Activated T-cell treated with anti-CD3 and anti-CD28 coated beads for 4 hours (primary cell): Measurements from ENCODE around the gene ULBP3.

Experiments
- DNase-seq: peaks from one replicate; pipeline ENCODE4 v3.0.0-alpha.2; 2020

The ULBP3 gene

DNA sequence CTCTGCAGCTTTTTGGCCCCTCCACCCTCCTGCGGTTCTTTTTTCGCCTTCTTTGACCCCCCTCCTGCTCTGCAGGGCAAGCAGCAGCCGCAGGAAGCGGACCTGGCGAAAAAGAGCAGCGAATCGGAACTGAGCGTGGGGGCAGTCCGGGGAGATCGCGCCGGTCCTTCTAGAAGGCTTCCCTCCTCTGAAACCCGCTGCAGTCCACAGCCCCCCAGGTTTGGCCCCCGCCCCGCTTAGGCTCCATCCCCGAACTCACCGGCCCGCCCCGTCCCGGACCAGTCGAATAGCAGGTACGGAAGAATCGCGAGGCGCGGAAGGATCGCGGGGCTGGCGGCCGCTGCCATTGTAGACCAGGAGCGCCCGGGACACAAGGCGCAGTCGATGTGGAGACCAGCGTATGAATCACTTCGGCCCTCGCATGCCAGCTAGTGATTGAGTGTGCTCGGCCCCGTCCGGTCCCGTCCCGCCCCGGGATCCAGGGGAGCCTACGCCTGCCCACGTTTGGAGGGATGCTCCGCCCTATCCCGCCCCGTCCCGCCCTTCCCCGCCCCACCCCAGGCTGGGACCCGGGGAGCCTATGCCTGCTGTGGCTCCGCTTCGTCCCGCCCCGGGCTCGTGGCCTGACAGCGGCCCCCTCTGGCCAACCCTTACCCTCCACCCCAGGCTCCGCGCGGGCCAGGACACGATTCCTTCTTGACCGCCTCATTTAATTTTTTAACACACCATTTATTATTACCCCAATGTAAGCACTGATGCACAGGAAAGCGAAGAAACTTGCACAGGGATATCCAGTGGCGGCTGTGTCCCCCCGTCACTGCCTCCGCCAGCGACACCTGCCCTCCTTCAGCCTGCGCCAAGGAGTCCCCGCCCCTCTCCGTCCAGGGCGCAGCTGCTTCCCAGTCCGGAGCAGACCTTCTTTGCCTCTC lies at the start of gene ULBP3:
Gene ULBP3 (minus strand): TSS at position 402 of the 929 bp plus-strand sequence. CDS start 55 bp downstream, at position 347.
- peak; percentile 44 for DNase-seq

DNA sequence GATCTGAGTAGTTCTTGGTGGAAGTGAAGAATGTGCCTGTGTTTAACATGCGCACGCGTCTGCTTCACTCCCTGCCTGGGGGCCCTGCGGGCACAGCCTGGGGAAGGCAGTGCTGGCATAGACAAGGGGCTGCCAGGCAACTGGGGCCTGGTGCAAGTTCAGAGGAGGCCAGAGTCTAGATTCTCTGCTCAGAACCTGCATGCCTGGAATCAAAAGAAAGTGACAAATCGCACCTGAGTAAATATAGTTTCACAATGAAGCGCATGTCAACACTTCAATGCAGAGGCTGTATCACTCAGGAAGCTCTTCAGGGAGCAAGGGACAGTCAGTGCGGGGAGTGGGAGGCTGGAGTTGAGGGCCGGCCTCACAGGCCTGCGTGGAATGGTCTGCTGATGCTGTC lies 49.7 kb upstream of the ULBP3 start:
- DNase-seq: no peak

DNA sequence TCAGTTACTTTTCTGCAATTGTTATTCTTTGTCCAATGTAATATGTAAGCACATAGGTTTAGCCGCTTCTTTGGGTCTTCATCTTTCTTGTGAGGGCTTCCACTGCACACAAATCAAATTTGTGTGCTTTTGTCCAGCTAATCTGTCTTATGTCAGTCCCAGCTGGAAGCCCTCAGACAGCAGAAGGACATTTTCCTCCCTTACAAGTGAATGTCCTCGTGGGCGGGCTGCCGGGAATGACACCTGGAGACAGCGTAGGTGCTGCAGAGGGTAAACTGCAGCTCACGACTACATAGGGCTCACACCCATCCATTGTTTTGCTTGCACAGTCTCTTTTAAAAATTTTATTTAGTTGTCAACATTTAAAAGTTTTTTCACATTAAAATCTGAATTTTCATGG lies 49.3 kb upstream of the ULBP3 start:
- DNase-seq: no peak

DNA sequence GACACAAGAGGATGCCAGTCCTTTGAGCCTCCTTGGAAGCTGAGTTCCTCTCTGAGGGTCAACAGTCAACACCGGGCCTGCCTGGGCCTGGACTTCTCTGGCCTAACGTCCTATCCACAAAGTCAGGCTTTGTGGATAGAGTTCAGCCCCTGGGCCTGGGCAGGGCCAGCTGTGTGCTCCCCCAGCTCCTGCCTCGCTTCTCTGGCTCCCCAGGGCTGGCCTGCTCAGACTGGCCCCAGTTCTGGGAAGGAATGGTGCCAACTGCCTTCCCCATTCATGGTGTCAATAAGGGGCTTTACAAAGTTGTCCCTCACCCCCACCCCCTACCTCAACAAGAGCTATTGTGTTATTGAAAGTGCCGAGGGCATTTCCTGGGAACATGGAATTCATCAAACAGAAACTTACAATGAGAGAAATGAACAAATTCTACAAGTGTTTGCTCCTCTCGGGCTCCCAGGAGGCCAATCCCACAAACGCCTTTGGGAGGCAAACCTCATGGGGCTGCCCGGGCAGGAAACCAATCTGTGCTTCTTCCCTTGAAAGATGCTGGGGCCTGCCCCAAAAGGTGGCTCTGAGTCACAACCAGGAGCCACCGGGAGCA lies 47.4 kb upstream of the ULBP3 start:
- DNase-seq: no peak

DNA sequence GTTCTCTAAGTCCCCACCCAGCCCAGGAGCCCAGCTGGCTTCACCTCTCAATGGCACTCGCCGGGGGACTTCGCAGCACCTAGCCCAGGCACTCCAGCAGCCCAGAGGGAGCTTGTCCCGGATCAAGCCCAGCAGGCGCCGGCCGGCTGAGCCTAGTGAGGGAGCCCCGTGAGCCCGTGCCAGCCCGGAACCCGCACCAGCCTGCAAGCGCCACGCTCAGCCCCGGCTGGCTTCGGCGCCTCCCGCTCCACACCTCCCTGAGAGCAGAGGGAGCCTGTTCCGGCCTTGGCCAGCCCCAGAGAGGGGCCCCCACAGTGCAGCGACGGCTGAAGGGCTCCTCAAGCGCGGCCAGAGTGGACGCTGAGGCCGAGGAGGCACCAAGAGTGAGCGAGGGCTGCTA lies 46.8 kb upstream of the ULBP3 start:
- no peak for DNase-seq

DNA sequence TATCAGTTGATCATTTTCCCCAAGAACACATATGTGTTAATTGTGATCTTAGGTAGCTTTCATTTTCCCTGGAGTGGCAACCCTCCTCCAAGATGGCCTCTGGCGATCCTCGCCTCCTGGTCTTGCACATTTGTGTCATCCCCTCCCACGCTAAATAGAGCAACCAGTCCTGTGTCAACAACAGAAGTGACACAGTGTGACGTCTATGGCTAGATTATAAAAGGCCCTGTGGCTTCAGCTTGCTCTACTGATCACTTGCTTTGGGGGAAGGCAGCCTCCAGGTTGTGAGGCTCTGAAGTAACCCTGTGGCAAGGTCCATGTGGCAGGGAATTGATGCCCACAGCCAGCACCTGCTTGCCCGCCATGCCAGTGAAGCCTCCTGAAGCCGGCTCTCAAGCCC lies 43.3 kb upstream of the ULBP3 start:
- no peak for DNase-seq

DNA sequence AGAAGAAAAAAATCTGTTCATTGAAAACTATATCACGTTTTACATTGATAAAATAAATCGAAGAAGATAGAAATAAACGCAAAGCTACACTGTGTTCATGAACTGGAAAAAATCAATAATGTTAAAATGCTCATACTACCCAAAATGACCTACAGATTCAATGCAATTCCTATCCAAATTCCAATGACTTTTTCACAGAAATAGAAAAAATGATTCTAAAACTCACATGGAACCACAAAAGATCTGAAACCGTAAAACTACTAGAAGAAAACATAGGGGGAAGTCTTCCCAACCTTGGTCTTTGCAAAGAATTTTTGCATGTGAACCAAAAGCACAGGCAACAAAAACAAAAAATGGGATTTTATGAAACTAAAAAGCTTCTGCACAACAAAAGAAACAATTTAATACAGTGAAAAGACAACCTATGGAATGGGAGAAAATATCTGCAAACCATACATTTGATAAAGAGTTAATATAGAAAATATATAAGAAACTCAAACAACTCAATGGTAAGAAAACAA lies 33.9 kb upstream of the ULBP3 start:
- no peak for DNase-seq

DNA sequence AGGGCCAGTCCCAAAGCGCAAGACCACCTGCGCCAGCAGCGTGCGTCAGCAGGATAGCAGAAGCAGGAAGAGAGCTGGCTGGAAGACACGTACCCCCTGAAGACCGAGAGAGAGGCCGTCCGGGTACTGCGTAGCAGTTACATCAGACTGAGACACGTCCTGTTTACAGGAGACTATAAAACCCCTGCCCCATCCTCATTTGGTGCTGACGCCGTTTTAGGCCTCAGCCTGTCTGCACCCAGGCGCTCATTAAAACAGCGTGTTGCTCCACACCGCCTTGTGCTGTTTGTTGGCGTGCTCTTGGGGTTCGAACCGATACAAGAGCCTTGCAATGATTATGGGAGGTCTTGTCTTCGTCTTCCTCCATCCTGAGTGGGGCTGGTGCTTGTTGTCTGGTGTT lies 31.8 kb upstream of the ULBP3 start:
- no peak for DNase-seq

DNA sequence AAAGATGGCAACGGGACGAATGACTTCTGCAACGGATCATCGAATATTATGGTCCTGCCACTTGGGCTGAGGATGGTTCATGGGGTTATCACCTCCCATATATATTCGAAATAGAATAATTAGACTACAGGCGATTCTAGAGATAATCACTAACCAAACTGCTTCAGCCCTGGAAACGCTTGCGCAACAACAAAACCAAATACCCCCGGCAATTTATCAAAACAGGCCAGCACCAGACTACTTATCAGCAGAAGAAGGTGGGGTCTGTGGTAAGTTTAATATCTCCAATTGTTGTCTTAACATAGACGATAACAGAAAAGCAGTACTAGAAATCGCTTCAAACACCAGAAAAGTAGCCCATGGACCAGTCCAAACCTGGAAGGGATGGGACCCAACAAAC lies 31.0 kb upstream of the ULBP3 start:
- DNase-seq: no peak

DNA sequence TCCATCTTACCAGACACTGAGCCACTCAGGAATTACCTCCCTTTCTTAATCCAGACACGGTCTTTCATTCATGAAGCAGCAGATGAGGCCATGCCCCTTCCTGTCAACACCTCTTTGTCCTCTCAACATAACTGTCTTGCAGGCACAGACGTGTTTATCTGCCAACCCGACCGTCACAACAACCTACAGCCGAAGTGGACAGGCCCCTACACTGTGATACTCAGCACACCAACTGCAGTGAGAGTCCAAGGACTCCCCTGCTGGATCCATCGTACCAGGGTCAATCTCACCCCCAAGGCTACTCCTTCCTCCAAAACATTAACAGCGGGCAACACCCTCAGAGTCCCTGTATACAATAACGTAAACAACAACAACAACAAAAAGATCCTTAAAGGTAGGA lies 30.6 kb upstream of the ULBP3 start:
- DNase-seq: no peak

DNA sequence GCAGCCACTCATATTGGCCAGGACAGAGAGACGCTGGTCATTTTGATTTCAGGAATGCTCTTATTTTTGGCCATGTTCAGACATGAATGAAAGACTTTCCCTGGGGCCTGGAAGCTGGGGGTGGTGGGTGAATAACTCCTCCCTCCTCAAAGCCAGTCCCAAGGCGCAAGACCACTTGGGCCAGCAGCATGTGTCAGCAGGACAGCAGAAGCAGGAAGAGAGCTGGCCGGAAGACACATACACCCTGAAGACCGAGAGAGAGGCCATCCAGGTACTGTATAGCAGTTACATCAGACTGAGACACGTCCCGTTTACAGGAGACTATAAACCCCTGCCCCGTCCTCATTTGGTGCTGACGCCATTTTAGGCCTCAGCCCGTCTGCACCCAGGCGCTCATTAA lies 29.2 kb upstream of the ULBP3 start:
- DNase-seq: no peak

DNA sequence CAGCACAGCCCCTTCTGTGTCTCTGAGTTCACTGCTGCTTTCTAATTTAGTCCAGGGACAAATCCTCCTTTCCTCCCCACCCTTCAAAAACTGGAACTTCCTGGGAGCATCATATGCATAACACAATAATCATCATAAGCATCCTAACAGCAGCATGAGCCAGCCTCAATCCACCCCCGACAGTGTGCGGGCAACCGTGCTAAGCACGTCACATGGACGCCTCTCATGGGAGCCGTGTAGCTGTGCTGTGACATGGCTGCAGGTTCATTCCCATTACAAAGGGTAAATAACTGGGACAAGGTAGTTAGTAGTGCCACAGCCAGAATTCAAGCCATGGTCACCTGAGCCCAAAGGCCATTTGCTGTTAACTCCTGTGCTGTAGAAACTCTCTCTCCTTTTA lies 24.5 kb upstream of the ULBP3 start:
- DNase-seq: no peak

DNA sequence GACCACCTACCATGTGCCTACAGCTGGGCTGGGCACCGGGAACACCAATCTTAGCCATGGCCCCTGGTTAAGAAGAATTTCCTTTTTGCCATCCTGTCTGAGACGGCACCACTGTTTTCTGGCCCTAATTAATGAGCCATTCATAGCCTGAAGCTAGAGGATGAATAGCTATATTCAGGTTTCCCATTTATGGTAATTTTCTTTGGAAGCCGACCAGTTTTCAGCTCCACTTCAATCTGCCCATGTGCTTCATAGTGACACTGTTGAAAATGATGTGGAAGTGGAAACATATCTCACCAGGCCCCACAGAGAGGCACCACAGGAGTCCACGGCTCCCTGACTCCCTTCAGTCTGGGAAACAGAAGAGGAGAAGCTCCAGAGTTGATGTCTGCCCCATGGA lies 22.6 kb upstream of the ULBP3 start:
- no peak for DNase-seq

DNA sequence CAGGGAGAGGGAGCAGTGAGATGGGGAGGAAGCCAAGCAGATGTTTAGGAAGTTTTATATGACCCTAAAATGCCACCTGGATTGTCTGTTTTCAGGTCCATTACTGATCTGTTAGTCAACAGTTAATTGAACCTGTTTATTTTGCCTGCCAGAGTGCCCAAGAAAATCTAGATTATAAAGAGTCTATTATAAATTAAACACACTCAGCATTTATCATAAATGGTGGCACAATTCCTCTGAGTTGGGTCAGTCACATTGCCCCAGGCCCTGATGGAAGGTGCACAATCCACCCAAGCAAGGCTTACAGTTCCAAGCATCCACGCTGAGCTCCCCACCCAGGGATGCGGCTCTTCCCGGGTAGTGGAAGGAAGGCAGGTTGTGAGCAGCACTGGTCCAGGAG lies 21.4 kb upstream of the ULBP3 start:
- no peak for DNase-seq

DNA sequence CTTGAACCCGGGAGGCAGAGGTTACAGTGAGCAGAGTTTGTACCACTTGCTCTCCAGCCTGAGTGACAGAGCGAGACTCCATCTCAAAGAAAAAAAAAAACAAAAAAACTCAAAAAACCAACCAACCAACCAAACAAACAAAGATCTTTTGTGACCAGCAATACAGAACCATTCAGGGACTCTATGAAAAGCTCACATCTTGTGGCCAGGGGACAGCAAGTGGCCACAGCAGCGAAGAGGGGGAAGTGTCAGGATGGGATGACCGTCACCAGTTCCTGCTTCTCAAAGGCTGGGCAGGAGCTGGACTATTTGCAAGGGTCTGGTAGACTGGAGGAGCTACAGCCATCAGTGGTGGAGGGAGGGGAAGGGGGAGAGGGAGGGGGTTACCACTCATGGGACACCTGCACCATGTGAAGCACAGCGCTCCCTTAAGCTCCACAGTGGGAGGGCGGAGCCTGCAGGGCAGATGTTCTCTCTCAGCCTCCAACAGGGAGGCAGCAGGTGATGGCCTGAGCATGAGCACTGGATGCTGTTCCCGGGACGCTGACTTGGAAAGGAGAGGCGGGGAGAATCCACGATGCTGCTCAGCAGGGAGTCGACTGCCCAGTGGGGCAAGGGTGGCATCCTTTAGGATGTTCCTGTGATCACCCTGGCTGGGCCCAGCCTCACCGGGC lies 19.7 kb upstream of the ULBP3 start:
- DNase-seq: no peak

DNA sequence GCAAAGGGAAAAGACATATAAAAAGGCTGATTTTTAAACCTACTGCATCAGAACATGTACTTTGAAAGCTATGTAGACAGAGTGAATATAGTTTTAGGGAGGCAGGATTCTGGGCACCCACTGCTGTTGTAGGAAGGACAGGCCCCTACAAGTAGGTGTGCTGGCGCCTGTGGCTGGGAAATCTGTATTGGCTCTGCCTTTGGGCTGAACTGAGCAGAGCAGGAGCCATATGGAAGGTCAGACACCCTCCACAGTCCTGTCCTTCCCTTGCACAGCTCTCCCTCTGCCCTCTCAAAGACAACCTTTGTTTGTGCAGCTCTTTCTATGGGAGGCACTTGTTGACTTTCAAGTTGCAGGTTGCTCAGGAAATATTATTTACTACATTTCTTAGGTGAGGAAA lies 18.4 kb upstream of the ULBP3 start:
- DNase-seq: no peak

DNA sequence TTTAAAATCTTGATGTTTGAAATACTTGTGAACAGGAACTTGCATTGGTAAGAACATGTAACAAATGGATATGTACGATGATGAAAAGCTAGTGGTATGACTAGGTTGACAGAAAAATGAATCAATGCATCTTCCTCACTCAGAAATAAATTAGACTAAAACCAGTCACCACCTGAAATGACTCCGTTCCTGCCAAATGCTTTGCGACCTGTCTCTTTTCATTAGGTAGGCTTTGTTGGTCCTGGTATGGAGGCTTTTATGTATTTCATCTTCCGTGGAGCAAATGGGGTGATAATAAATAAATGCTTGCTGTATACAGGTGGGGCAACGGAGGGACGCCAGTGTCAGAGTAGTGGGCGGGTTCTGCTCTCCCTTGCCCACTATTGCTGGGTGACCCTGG lies 17.1 kb upstream of the ULBP3 start:
- DNase-seq: no peak

DNA sequence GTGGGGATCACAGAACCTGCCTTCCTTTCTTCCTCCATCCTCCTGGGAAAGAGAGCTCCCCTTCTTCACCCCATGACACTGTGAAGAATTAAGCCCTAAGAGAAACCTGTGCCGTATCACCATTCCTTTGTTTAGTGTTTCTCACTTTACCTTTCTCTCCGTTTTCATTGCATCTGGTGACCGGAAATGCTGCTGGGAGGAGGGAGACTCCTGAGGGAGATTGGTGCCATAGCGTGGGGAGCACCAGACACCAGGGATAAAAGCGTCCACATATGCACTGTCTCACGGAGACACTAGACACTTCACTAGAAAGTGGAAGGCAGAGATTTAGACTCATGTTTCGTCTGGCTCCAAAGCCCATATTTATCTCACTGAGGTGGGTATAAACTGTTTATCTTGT lies 15.5 kb upstream of the ULBP3 start:
- DNase-seq: no peak

DNA sequence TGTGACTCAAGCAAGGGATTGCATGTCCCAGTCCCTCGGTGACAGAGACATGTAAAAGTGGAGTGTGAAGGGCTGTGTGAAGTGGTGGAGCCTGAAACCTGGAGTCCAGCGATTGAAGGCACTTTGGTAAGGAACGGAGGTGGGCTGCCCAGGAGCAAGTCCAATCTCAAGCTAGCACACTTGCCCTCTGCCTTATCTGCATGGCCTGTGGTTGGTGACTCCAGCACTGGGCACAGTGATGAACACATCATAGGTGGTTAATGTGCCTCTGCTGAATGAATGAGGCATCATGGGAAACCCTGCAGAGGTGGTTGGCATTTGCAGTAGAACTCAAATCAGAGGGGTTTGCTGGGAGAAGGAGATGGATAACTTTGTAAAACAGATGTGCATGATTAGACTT lies 14.9 kb upstream of the ULBP3 start:
- no peak for DNase-seq

DNA sequence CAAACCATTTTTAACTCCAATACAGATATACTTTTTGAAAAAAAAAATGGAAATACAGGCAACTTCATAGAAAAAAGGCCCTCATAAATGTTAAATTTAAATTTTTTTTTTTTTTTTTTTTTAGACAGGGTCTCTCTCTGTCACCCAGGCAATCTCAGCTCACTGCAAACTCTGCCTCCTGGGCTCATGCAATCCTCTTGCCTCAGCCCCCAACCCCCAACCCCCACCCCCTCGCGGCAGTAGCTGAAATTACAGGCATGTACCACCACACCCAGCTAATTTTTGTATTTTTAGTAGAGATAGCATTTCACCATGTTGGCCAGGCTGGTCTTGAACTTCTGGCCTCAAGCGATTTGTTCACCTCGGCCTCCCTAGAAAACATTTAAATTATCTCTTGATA lies 12.8 kb upstream of the ULBP3 start:
- no peak for DNase-seq

DNA sequence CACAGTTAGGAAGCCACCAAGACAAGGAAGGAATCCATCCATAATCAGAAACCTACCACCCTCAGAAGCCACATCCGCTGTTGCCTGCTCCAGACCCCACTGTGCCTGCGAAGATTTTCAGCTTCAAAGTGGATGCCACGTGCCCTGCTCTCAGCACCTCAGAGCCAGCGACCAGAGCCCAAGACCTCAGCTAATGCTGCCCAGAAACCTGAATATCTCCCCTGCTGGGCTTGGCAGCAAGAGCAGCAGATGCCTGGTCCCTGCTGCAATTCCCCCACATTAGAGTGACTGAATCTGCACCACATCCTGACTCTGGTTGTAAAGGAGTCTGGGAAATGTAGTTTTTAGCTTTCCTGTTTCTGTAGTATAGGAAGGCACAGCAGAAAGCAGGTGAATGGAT lies 10.7 kb upstream of the ULBP3 start:
- DNase-seq: no peak

DNA sequence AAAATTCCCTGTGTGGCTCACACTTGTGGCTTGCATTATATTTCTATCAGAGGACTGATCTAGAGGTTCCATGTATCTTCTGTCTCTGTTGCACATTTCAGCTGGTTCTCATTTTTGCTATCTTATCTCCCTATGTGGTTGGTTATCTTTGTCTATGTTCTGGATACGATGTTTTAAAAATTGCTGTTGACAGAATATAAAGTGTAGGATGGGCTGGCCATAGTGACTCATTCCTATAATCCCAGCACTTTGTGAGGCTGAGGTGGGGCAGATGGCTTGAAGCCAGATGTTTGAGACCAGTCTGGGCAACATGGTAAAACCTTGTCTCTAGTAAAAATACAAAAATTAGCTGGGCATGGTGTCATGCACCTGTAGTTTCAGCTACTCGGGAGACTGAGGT lies 9.9 kb upstream of the ULBP3 start:
- DNase-seq: no peak

DNA sequence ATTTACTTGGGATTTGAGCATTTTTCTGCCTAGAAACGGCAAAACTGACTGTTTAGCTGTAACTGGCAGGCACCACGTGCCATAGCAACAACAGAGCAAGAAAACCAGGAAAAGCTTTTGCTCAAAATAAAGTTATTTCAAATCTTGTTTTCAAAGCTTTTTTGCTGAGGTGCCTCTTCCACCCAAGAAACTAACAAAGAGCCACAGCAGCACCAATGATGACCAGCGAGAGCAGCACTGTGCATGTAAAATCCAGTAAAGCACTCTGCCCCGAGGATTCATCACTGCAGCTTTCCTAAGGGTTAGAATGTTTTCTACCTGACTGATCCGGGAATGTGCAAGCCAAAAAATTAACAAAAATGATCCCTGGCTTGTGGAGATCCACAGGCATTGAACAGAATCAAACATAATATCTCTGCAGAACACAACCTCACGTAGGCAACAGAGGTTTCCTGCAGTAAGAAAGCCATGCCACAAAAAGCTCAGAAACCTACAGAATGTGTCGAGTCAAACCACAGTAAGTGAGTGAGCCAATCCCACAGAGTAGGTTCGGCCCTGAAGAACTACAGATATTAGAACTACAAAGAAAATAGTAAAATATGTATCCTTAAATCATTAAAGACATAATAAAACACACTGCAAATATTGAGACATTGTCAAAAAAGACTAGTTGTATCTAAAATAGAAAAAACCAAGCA lies 7.4 kb upstream of the ULBP3 start:
- DNase-seq: no peak
